H1 (cell line): ENCODE measurements around the gene STIMATE. TPM values are rescaled to one million over a fixed set of nuclear protein-coding genes. Genes with fewer than 3 reads are reported as not detected.

Experiments
- CTCF ChIA-PET: fragments of 300-600 bp; sonication (Branson Sonifier 250); formaldehyde crosslinking; loops from one replicate; lab custom pipeline; 2021; ENCODE audit not compliant: partially characterized antibody; lab: Charles Lee
- POLR2A ChIA-PET: fragments of 300-600 bp; sonication (Branson Sonifier 250); formaldehyde crosslinking; loops from one replicate; lab custom pipeline; 2021; ENCODE audit warnings: inconsistent platforms; ENCODE audit not compliant: partially characterized antibody; lab: Charles Lee
- DNase-seq, 2 experiments: peaks; one replicate each; pipeline versions ENCODE4 v3.0.0 to v3.0.0-alpha.2; 2010 to 2022; ENCODE audit warnings: low spot score in 2 of 2, low read depth in 1 of 2, mixed read lengths in 1 of 2
- FAIRE-seq: peaks from 2 replicates; lab custom pipeline; 2011; peaks lifted over from hg19 to GRCh38; lab: Jason Lieb, UNC
- H2AFZ ChIP-seq: 2 replicates; pipeline ENCODE4 v1.8.1; 2012; ENCODE audit warnings: low read length, inconsistent platforms
- H2AK5ac ChIP-seq: 2 replicates; pipeline ENCODE4 v1.6.1; 2013; ENCODE audit warnings: low read depth, low read length
- H2BK120ac ChIP-seq: replicated peaks from 2 replicates; pipeline ENCODE3; 2013; ENCODE audit warnings: low read depth, low read length, inconsistent platforms
- H2BK12ac ChIP-seq: 2 replicates; pipeline ENCODE4 v1.6.1; 2013; ENCODE audit warnings: low read depth, low read length
- H2BK15ac ChIP-seq: 2 replicates; pipeline ENCODE4 v1.6.1; 2013; ENCODE audit warnings: low read length
- H2BK20ac ChIP-seq: 2 replicates; pipeline ENCODE4 v1.6.1; 2013; ENCODE audit warnings: low read length
- H2BK5ac ChIP-seq: 2 replicates; pipeline ENCODE4 v1.6.1; 2013; ENCODE audit warnings: low read depth, low read length
- H3K14ac ChIP-seq: 2 replicates; pipeline ENCODE4 v1.6.1; 2013; ENCODE audit warnings: inconsistent platforms; ENCODE audit not compliant: insufficient read length
- H3K18ac ChIP-seq: 2 replicates; pipeline ENCODE4 v1.6.1; 2013; ENCODE audit warnings: low read length; ENCODE audit errors: extremely low read depth
- H3K23ac ChIP-seq: 2 replicates; pipeline ENCODE4 v1.6.1; 2013; ENCODE audit warnings: inconsistent platforms; ENCODE audit not compliant: insufficient read length
- H3K23me2 ChIP-seq: 2 replicates; pipeline ENCODE4 v1.6.1; 2013; ENCODE audit warnings: low read depth, low read length
- H3K27ac ChIP-seq: 2 replicates; pipeline ENCODE4 v1.6.1; 2011; ENCODE audit warnings: low read depth, low read length, inconsistent platforms
- H3K27me3 ChIP-seq, 4 experiments: replicated peaks in 1 of 4; 1 replicate in 1 of 4; 2 replicates in 3 of 4; pipeline versions ENCODE4 v1.6.1 to v1.8.1; 2011 to 2013; ENCODE audit warnings: low read length in 3 of 4, mild to moderate bottlenecking in 3 of 4, inconsistent platforms in 2 of 4, mixed read lengths in 2 of 4, moderate library complexity in 1 of 4; ENCODE audit not compliant: control insufficient read depth in 3 of 4, insufficient read depth in 3 of 4; ENCODE audit errors: extremely low read depth in 1 of 4
- H3K36me3 ChIP-seq, 4 experiments: 2 replicates each; pipeline versions ENCODE4 v1.6.1 to v1.8.1; 2011 to 2013; ENCODE audit warnings: mild to moderate bottlenecking in 4 of 4, low read length in 3 of 4, moderate library complexity in 2 of 4, control low read depth in 1 of 4, inconsistent platforms in 1 of 4; ENCODE audit not compliant: insufficient read depth in 4 of 4, control insufficient read depth in 2 of 4
- H3K4ac ChIP-seq: replicated peaks from 2 replicates; pipeline ENCODE3; 2013; ENCODE audit warnings: low read length, low read depth, mixed read lengths, inconsistent platforms; ENCODE audit not compliant: insufficient read length
- H3K4me1 ChIP-seq, 4 experiments: replicated peaks in 1 of 4; 1 replicate in 1 of 4; 2 replicates in 3 of 4; pipeline versions ENCODE4 v1.6.1 to v1.8.1; 2011 to 2013; ENCODE audit warnings: low read length in 3 of 4, inconsistent platforms in 2 of 4, mixed read lengths in 1 of 4; ENCODE audit not compliant: insufficient read depth in 4 of 4, control insufficient read depth in 3 of 4
- H3K4me2 ChIP-seq, 2 experiments: 2 replicates each; pipeline versions ENCODE4 v1.6.1 to v1.8.1; 2011 to 2013; ENCODE audit warnings: low read depth in 2 of 2, low read length in 2 of 2, control low read depth in 1 of 2, inconsistent platforms in 1 of 2, mild to moderate bottlenecking in 1 of 2; ENCODE audit not compliant: insufficient read depth in 1 of 2
- H3K4me3 ChIP-seq, 4 experiments: fragments of 200-600, 300-600 bp in 1 of 4; sonication (generic), shearing (Covaris generic), sonication (Bioruptor Twin) in 1 of 4; 2 replicates each; pipeline versions ENCODE4 v1.5.1 to v1.8.1; 2011 to 2016; ENCODE audit warnings: low read length in 4 of 4, low read depth in 3 of 4, control low read depth in 2 of 4, inconsistent platforms in 2 of 4, mild to moderate bottlenecking in 2 of 4, mixed read lengths in 1 of 4, moderate library complexity in 1 of 4; ENCODE audit not compliant: insufficient read depth in 2 of 4; ENCODE audit errors: extremely low read depth in 1 of 4
- H3K56ac ChIP-seq: replicated peaks from 2 replicates; pipeline ENCODE3; 2013; ENCODE audit warnings: low read depth, mild to moderate bottlenecking, mixed read lengths, low read length, inconsistent platforms; ENCODE audit not compliant: insufficient read length
- H3K79me1 ChIP-seq: 2 replicates; pipeline ENCODE4 v1.6.1; 2013; ENCODE audit warnings: low read depth, low read length, control low read depth
- H3K79me2 ChIP-seq, 2 experiments: 2 replicates each; pipeline versions ENCODE4 v1.6.1 to v1.8.1; 2012 to 2013; ENCODE audit warnings: low read length in 2 of 2, mild to moderate bottlenecking in 2 of 2, inconsistent platforms in 1 of 2; ENCODE audit not compliant: insufficient read depth in 2 of 2, control insufficient read depth in 1 of 2
- H3K9ac ChIP-seq, 4 experiments: replicated peaks in 1 of 4; 1 replicate in 1 of 4; 2 replicates in 3 of 4; pipeline versions ENCODE4 v1.6.1 to v1.8.1; 2011 to 2013; ENCODE audit warnings: low read depth in 3 of 4, low read length in 3 of 4, control low read depth in 2 of 4, mild to moderate bottlenecking in 2 of 4, moderate library complexity in 2 of 4, inconsistent platforms in 1 of 4; ENCODE audit errors: extremely low read depth in 1 of 4
- H3K9me3 ChIP-seq, 2 experiments: 2 replicates each; pipeline versions ENCODE4 v1.6.1 to v1.8.1; 2012 to 2013; ENCODE audit warnings: mild to moderate bottlenecking in 2 of 2, moderate library complexity in 2 of 2, control low read depth in 1 of 2, inconsistent platforms in 1 of 2, low read depth in 1 of 2, low read length in 1 of 2, mixed read lengths in 1 of 2; ENCODE audit not compliant: insufficient read depth in 2 of 2
- H4K20me1 ChIP-seq, 2 experiments: replicated peaks in 1 of 2; 2 replicates each; pipeline versions ENCODE3 to v1.8.1; 2011 to 2013; ENCODE audit warnings: inconsistent platforms in 2 of 2, low read length in 2 of 2, mild to moderate bottlenecking in 1 of 2; ENCODE audit not compliant: insufficient read depth in 2 of 2, control insufficient read depth in 1 of 2
- H4K5ac ChIP-seq: 2 replicates; pipeline ENCODE4 v1.6.1; 2013; ENCODE audit warnings: low read length, low read depth, mixed read lengths, inconsistent platforms; ENCODE audit not compliant: insufficient read length
- H4K8ac ChIP-seq: 2 replicates; pipeline ENCODE4 v1.8.0; 2013; ENCODE audit warnings: mild to moderate bottlenecking, moderate library complexity, low read length, inconsistent platforms; ENCODE audit not compliant: insufficient read depth; ENCODE audit errors: extremely low read depth
- H4K91ac ChIP-seq: replicated peaks from 2 replicates; pipeline ENCODE3; 2013; ENCODE audit warnings: low read length, mixed read lengths, inconsistent platforms; ENCODE audit not compliant: insufficient read length
- ASH2L ChIP-seq: fragments of 200-600, 300-600 bp; sonication (generic); IDR thresholded peaks from one replicate; pipeline ENCODE4 v1.7.1; 2017; ENCODE audit warnings: low read length
- GABPA ChIP-seq: IDR thresholded peaks from 2 replicates; pipeline ENCODE4 v1.6.1; 2011; ENCODE audit warnings: mild to moderate bottlenecking, low read length, moderate library complexity, borderline replicate concordance; ENCODE audit not compliant: insufficient read depth
- SAP30 ChIP-seq: fragments of 300-600 bp; sonication (generic); IDR thresholded peaks from 2 replicates; pipeline ENCODE4 v1.7.1; 2012; ENCODE audit warnings: low read length, moderate library complexity, mild to moderate bottlenecking, inconsistent platforms; ENCODE audit not compliant: insufficient read depth, insufficient replicate concordance
- YY1 ChIP-seq: IDR thresholded peaks from 2 replicates; pipeline ENCODE4 v1.6.1; 2011; ENCODE audit warnings: low read depth, mild to moderate bottlenecking, low read length
- WGBS, 2 experiments: shearing (Covaris generic) in 1 of 2; methylation state at CpG; one replicate each; pipeline versions ENCODE4 v1.1.6 to v1.1.7; 2013 to 2015; ENCODE audit warnings: low lambda C conversion rate in 2 of 2, mixed read lengths in 2 of 2, inconsistent platforms in 1 of 2, low coverage in 1 of 2, missing lambda C conversion rate in 1 of 2; ENCODE audit not compliant: insufficient replicate concordance in 2 of 2, insufficient coverage in 1 of 2, insufficient read length in 1 of 2; ENCODE audit errors: extremely low coverage in 1 of 2, missing lambda C conversion rate in 1 of 2; 5-methylcytosine and 5-hydroxymethylcytosine counted together
- polyA plus RNA-seq, 7 experiments: library from polyadenylated mRNA; depleted of rRNA in 3 of 7; stranded (reverse) in 5 of 7; unstranded in 2 of 7; fragments of >200 nt in 5 of 7; fragments of 200-250 nt in 2 of 7; gene quantifications; 1 replicate in 5 of 7; 2 replicates in 1 of 7; 4 replicates in 1 of 7; pipeline versions ENCODE4 v1.2.1 to v1.2.3, GENCODE V29; 2011 to 2013; ENCODE audit warnings: missing spikeins in 2 of 7, mixed read lengths in 2 of 7
- total RNA-seq: library from RNA; stranded (reverse); fragmentation: NEBNext Ultra II Directional; extraction: Animal tissue kit (Norgen Biotek cat#: 25700); gene quantifications from 2 replicates; pipeline ENCODE4 v1.2.1, GENCODE V29; 2021

Gene STIMATE
- total and polyA plus RNA-seq, 2 of the 8 experiments (the other 6 are each of a cell fraction or from before 2014, with no cell fraction given), result 17.5 to 22.1 TPM

GRCh38 chr3:52896613-52897012 is 735 bp downstream of the STIMATE start:
- peak in 1 of 2 experiments; percentile 10 for DNase-seq
- POLR2A ChIA-PET, result interaction anchor here (0.8 to 2.0 kb wide), 5 partner anchors 10 to 133 kb away, joined by 3 to 7 read pairs (median 4); no protein-coding TSS in a partner anchor

More at GRCh38 chr3:52896613-52897012, 735 bp downstream of the STIMATE start:
- Histone ChIP-seq H3K27ac (no peak overlapping the region), H4K20me1 (peaks cover 1 to 3% of the 10 kb centered on the region in 2 experiments), H3K4me3 (peak overlapping the region; percentile 76 to 84 (median 80)), H3K23ac (no peak overlapping the region), H2BK20ac (no peak overlapping the region), H2AFZ (peak overlapping the region; percentile 87), H3K9me3 (no peaks in the 10 kb centered on the region), H3K4ac (peak overlapping the region; percentile 25), H4K5ac (no peak overlapping the region), H2AK5ac (no peak overlapping the region), H2BK12ac (no peak overlapping the region), H3K9ac (peak overlapping the region in 3 of 4 experiments; percentile 43 to 62 (median 57); a peak in 4 of 7 replicates), H3K56ac (no peak overlapping the region), H2BK15ac (no peak overlapping the region), H3K4me2 (peak overlapping the region; percentile 95 to 98), H4K91ac (no peak overlapping the region), H3K36me3 (no peaks in the 10 kb centered on the region), H3K79me2 (peaks cover 0 to 28% of the 10 kb centered on the region in 2 experiments; a peak in 2 of 4 replicates), H3K23me2 (peaks cover 6% of the 10 kb centered on the region), H2BK5ac (0 out of 2 replicates have a peak overlapping the region, but pooled peaks have one; percentile 19), H3K27me3 (no peaks in the 10 kb centered on the region), H2BK120ac (no peak overlapping the region), H3K4me1 (peaks cover 0 to 3% (median 1%) of the 10 kb centered on the region in 4 experiments; a peak in 2 of 7 replicates), H4K8ac (no peak overlapping the region), H3K18ac (no peak overlapping the region), H3K14ac (no peak overlapping the region), H3K79me1 (0 out of 2 replicates have a peak, but pooled peaks cover 2% of the 10 kb centered on the region)
- 3% methylated on average over 9 of the region's 9 CpGs; no CpG with 5 or more reads in 1 of the 2 experiments for WGBS, 2 experiments
- FAIRE-seq, result no peak
- TF ChIP-seq ASH2L, result peak; percentile 21
- no peak for TF ChIP-seq GABPA
- peak; percentile 89 for TF ChIP-seq SAP30
- no peak for TF ChIP-seq YY1
- CTCF ChIA-PET, result interaction anchor here (0.6 to 1.7 kb wide), 9 partner anchors 17 to 176 kb away, joined by 3 to 4 read pairs (median 3); no protein-coding TSS in a partner anchor
